Activated naive CD4-positive, alpha-beta T cell treated with anti-CD3 and anti-CD28 coated beads, Interleukin-2, amount 50 U/mL, for 72 hours (primary cell): Measurements from ENCODE around the gene HOXB4. TPM values are rescaled to one million over a fixed set of nuclear protein-coding genes. Genes with fewer than 3 reads are reported as not detected.

Experiments used
- ATAC-seq, 2 donors: fragments of 150-1000 bp; cut with Tn5 transposase; 2 replicates each; pipeline ENCODE4 v1.10.0; 2021; ENCODE audit warnings: mild to moderate bottlenecking in 2 of 2, moderate library complexity in 2 of 2
- DNase-seq, 2 donors: peaks; one replicate each; pipeline ENCODE4 v3.0.0; 2021 to 2022; ENCODE audit warnings: low spot score in 2 of 2
- H3K27ac Mint-ChIP-seq, 2 donors: one replicate each; pipeline ENCODE4 v1.8.0; 2022; ENCODE audit warnings: mild to moderate bottlenecking in 2 of 2, mixed read lengths in 2 of 2
- H3K36me3 Mint-ChIP-seq, 2 donors: one replicate each; pipeline ENCODE4 v1.8.0; 2022; ENCODE audit warnings: mixed read lengths in 2 of 2
- H3K9me3 Mint-ChIP-seq, 2 donors: one replicate each; pipeline ENCODE4 v1.8.0; 2022; ENCODE audit warnings: mixed read lengths in 2 of 2
- total RNA-seq, 2 donors: library from RNA; stranded (reverse); gene quantifications; one replicate each; pipeline ENCODE4 v1.2.3, GENCODE V29; 2022

The HOXB4 gene
- total RNA-seq, 2 donors from 2014 or later: 0.89 to 3.0 TPM

DNA sequence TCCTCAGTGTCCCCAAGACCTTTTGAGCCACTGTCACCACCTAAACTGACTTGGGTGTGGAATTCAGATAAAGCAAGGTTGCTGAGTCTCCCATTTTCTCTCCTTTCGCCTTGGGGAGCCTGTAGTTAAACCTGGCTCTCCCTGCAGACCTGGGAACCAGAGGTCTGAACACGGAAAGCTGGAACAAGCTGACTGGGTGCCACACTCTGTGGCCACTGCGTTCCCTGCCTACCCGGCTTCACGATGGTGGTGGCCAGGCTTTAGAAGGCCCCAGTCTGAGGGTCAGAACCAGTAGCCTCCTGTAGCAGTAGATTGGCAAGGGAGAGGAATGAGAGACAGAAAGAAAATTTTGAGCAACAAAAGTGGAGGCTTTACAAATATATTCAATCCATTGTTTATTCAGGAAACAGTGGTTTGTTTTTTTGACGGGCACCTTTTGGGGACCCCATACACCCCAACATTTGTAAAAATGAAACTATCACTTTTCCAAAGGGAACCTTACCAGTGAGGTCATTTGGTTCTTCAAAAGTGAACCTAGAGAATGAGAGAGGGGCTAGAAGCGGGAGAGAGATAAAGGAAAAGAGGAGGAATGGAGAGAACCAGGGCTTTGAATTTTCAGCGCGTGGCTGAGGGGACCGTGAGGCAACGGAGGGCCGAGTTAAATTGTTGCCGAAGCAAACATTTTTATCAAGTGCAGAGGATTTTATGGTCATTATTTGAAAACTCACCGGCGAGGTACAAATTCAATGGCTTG lies 38.7 kb upstream of the HOXB4 start:
- peaks cover 0 to 7% of the 10 kb centered on the region in 2 donors for H3K36me3 Mint-ChIP-seq
- H3K27ac Mint-ChIP-seq: no peak overlapping the region
- no peak for ATAC-seq
- no peak for DNase-seq
- no peaks in the 10 kb centered on the region for H3K9me3 Mint-ChIP-seq

DNA sequence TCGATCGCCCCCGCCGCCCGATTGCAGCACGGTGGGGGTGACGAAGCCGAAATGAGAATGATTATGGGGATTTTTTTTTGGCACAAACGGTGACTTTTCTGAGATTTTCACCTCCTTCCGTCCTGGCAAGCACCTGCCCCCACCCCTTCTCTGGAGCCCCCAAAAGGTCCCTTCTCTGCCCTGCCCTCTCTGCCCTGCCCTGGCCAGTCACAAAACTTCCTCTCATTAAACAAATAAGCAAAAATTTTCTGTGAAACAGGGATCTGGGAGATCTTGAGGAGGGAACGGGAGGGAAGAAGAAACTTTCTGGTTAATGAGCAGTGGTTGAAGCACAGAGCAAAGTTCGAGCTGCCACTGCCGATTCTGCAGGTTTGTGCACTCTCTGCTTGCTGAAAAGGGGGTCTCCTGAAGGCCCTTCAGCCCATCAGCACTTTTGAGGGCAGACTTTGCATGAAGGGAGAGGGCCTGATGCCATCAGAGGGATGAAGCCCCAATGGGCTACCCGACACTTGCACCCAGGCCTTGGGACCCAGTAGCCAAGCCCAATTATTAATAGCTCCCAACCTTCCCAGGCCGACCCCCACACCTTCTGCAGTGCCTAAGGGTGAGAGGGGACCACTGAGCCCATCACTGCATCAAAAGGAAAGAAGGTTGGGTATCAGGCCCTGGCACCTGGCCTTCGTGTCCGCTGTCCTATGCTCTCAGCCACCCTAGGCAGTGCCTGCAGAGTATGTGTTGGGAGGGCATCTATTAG lies 38.0 kb upstream of the HOXB4 start:
- Mint-ChIP-seq H3K36me3 (peaks cover 0 to 10% of the 10 kb centered on the region in 2 donors), H3K27ac (no peak overlapping the region), H3K9me3 (no peaks in the 10 kb centered on the region)
- DNase-seq (no peak), ATAC-seq (no peak)

DNA sequence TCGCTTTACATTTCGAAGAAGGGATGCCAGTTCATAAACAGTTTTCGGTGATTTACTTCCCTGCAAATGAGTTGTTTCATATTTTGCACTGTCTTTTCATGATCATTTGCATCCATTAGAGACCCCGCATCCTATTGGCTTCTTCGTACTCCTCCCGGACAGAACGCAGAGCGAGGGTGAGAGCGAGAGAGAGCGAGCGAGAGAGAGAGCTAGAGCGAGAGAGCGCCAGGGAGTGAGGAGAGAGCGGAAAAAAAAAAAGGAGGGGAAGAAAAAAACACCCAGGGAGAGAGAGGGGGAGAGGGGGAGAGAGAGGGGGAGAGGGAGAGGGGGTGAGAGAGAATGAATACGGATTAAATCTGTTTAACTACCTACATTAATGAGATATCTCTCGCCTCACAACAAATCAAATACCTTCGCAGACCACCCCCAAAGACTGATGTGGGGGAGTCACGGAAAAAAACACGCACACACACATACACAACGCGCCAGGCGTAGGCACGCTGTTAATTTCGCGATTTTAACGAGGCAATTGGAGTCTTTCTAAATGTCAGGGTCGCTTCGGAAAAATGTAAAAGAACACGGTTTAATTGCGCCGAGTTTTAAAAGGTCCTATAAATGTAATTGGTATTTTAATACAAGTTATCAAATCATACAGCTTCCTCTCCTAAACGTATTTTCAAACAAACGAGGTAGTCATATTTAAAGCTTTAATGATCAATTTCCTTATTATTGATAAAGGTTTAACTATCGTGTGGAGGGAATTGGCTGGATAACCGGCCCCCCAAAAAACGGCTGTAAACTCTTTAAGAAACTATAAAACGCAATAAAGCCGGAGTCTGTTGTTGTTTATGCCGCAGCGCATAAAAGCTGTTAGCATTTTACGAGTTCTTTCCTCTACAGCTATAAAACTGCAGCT lies 37.2 kb upstream of the HOXB4 start, which contains the start of gene HOXB8:
Gene HOXB8, minus strand, starts transcription at position 246 of the 916 bp plus-strand sequence. CDS start 588 bp downstream, outside the sequence.
- no peak within 1 kb of the TSS for H3K27ac Mint-ChIP-seq
- no peaks in the 10 kb centered on the region for H3K9me3 Mint-ChIP-seq
- no peak for ATAC-seq

GRCh38 chr17:48613862-48614694 lies 35.9 kb upstream of the HOXB4 start:
- H3K36me3 Mint-ChIP-seq: peaks cover 0 to 15% of the 10 kb centered on the region in 2 donors
- ATAC-seq: peak in 1 of 2 donors; percentile 23
- no peak overlapping the region for H3K27ac Mint-ChIP-seq
- DNase-seq: no peak
- no peaks in the 10 kb centered on the region for H3K9me3 Mint-ChIP-seq

More for the DNA sequence above, 37.2 kb upstream of the HOXB4 start, which contains the start of gene HOXB8:
- no peak for DNase-seq
- H3K36me3 Mint-ChIP-seq: peaks cover 0 to 15% of the 10 kb centered on the region in 2 donors

DNA sequence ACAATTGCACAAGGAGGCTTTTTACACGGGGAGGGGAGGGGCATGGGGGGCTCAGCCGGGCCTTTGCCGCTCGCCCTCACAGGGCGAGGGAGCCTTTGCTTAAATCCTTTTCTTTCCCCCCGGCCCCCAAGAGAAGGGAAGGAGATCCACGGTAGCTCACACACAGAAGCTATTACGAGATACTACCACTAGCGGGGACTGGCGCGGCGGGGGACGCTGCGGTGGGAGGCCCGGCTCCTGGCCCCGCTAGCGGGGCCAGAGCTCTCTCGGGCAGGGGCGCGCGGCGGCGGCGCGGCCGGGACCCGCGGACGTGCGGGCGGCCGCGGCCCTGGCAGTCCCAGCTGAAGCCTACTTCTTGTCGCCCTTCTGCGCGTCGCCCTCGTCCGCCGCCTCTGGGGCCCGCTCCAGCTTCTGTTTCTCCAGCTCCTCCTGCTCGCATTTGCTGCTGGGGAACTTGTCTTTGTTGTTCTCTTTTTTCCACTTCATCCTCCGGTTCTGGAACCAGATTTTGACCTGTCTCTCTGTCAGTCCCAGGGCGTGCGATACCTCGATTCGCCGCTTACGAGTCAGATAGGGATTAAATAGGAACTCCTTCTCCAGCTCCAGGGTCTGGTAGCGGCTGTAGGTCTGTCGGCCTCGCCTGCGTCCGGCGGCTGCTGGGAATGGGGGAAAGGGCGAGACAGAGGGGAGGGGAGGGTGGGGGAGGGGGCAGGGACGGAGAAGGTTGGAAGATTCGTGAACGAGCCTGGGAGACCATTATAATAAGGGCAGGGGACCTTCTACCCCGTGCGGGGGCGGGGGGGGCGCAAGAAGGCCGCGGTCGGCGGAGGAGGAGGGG lies 34.9 kb upstream of the HOXB4 start:
- peak; percentile 21 to 64 for ATAC-seq
- Mint-ChIP-seq H3K27ac (peak overlapping the region in 1 of 2 donors; percentile 22), H3K36me3 (peaks cover 0 to 15% of the 10 kb centered on the region in 2 donors), H3K9me3 (no peaks in the 10 kb centered on the region)
- no peak for DNase-seq

DNA sequence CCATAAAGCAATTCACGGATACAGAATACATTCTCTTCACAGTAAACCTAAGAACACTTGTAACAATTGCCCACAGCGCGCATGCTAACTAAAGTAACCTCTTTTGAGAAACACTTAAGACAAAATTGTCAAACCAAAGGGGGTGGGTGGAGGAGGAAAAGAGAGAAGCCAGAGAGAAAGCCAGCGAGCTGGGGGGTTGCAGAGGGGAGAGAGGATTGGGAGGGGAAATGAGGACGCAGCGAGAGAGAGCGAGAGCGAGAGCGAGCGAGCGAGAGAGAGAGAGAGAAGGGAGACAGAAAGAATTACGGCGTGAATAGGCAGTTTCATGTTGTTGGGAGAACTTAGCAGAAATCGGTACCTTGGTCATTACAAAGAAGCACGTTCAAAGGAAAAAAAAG lies 34.3 kb upstream of the HOXB4 start:
- Mint-ChIP-seq H3K9me3 (no peaks in the 10 kb centered on the region), H3K36me3 (peaks cover 0 to 15% of the 10 kb centered on the region in 2 donors), H3K27ac (peak overlapping the region in 1 of 2 donors; percentile 22)
- ATAC-seq: peak in 1 of 2 donors; percentile 8
- no peak for DNase-seq

- ATAC-seq (peak in 1 of 2 donors; percentile 27), DNase-seq (no peak)
- H3K9me3 Mint-ChIP-seq: no peaks in the 10 kb centered on the region
These were observed 33.7 kb upstream of the HOXB4 start for GRCh38 chr17:48611681-48612455.

DNA sequence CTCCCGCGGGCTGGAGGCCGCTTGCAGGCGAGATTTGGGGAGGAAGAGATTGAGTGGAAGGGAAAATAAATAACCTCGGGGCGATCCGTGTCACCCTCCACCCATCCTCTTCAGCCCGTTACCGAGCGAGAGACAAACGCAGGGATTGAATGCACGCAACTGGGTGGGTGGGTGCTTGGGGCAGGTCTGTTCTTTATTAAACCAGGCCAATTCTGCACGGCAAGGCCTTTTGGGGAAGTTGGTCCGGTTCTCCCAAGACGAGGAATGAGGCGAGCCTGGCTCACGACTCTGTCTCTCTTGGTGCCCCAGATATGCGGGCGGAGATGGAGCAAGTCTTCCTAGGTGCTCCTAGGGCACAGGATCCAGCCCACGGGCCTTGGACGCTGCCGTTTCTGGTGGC lies 33.1 kb upstream of the HOXB4 start:
- H3K27ac Mint-ChIP-seq: peak overlapping the region; percentile 4 to 44
- H3K9me3 Mint-ChIP-seq: no peaks in the 10 kb centered on the region
- H3K36me3 Mint-ChIP-seq: peaks cover 0 to 8% of the 10 kb centered on the region in 2 donors
- DNase-seq (no peak), ATAC-seq (peak; percentile 2 to 7)

More at GRCh38 chr17:48611681-48612455, 33.7 kb upstream of the HOXB4 start:
- H3K27ac Mint-ChIP-seq: no peak overlapping the region
- peaks cover 0 to 12% of the 10 kb centered on the region in 2 donors for H3K36me3 Mint-ChIP-seq

GRCh38 chr17:48610282-48611211 lies 32.4 kb upstream of the HOXB4 start, which contains the start of gene HOXB7:
TSS of gene HOXB7 (minus strand) at chr17:48611017. CDS start at chr17:48610918, 99 bp downstream.
- ATAC-seq: peak; percentile 42 to 60

GRCh38 chr17:48609759-48610281 lies 31.7 kb upstream of the HOXB4 start:
- ATAC-seq: no peak
- Mint-ChIP-seq H3K9me3 (no peaks in the 10 kb centered on the region), H3K27ac (no peak overlapping the region), H3K36me3 (peaks cover 0 to 8% of the 10 kb centered on the region in 2 donors)
- no peak for DNase-seq

More at GRCh38 chr17:48610282-48611211, 32.4 kb upstream of the HOXB4 start, which contains the start of gene HOXB7:
- Mint-ChIP-seq H3K36me3 (peaks cover 0 to 8% of the 10 kb centered on the region in 2 donors), H3K27ac (peak within 1 kb of the TSS; percentile 4 to 44), H3K9me3 (no peaks in the 10 kb centered on the region)
- DNase-seq: peak in 1 of 2 donors; percentile 71

DNA sequence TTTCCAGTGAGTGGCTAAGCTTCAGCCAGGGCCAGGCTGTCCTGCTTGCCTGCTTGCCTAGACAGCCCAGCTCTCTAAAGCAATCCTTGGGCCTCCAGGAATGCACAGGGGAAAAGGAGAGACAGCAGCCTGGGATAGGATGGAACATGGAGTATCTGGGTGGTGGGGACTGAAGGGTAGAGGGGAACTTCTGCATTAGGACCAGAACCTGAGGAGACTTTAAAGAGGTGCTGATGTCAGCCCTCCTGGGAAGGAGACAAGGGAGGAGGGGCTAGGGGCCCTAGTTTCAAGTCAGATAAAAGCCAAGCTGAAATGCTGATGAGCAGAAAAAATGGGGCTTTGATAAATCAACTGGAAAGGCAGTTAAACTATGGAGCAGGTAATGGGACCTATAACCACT lies 30.9 kb upstream of the HOXB4 start:
- Mint-ChIP-seq H3K36me3 (peaks cover 0 to 8% of the 10 kb centered on the region in 2 donors), H3K9me3 (no peaks in the 10 kb centered on the region), H3K27ac (no peak overlapping the region)
- ATAC-seq: no peak
- DNase-seq: no peak

DNA sequence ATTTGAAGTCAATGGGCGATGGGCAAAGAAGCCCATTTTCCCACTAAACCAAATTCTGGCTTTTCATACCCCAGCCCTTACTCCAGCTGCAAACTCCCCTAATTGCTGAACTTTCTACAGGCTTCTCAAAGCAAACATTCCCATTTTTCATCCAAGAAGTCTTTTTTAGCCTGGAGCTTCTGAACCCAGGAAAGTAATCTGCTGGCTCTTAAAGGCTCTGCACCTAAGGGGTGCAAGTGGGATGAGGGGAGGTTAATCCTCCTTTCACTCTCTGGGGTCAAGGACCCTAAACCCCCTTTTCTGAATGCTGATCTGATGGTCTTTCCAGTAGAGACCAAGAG lies 30.3 kb upstream of the HOXB4 start:
- no peak for DNase-seq
- Mint-ChIP-seq H3K36me3 (peaks cover 0 to 8% of the 10 kb centered on the region in 2 donors), H3K9me3 (no peaks in the 10 kb centered on the region), H3K27ac (no peak overlapping the region)
- no peak for ATAC-seq
